HEK293T (cell line): ENCODE data around the gene USP34.
A peak's percentile ranks its signal among the peaks of the same experiment; 100 is the strongest.

ENCODE experiments used
- CTCF ChIA-PET: fragments of 350-600 bp; formaldehyde crosslinking; extraction: SDS; loops from one replicate; lab custom pipeline; 2021; ENCODE audit warnings: antibody characterized with exemption, inconsistent platforms; lab: Yijun Ruan, JAX
- POLR2A ChIA-PET: fragments of 350-600 bp; formaldehyde crosslinking; extraction: SDS; loops from one replicate; lab custom pipeline; 2020; ENCODE audit warnings: antibody characterized with exemption, inconsistent platforms; lab: Yijun Ruan, JAX
- DNase-seq: peaks from one replicate; pipeline ENCODE4 v3.0.0; 2012; ENCODE audit warnings: mixed read lengths; ENCODE audit errors: extremely low spot score
- ARNT ChIP-seq: fragments of 450-650 bp; IDR thresholded peaks from 2 replicates; pipeline ENCODE4 v1.6.1; 2017; ENCODE audit warnings: mild to moderate bottlenecking
- BHLHE40 ChIP-seq: fragments of 450-650 bp; IDR thresholded peaks from 2 replicates; pipeline ENCODE4 v1.6.1; 2016; ENCODE audit warnings: mild to moderate bottlenecking, moderate library complexity, borderline replicate concordance
- CTBP1 ChIP-seq: fragments of 450-650 bp; IDR thresholded peaks from 2 replicates; pipeline ENCODE4 v1.6.1; 2016; ENCODE audit warnings: borderline replicate concordance
- ELF4 ChIP-seq: fragments of 450-650 bp; IDR thresholded peaks from 2 replicates; pipeline ENCODE4 v1.6.1; 2017; ENCODE audit warnings: antibody characterized with exemption
- FOXA1 ChIP-seq: fragments of 450-650 bp; IDR thresholded peaks from 2 replicates; pipeline ENCODE4 v1.6.1; 2016; ENCODE audit warnings: mild to moderate bottlenecking
- FOXK2 ChIP-seq: fragments of 450-650 bp; IDR thresholded peaks from 2 replicates; pipeline ENCODE4 v1.6.1; 2016; ENCODE audit warnings: mild to moderate bottlenecking
- FOXM1 ChIP-seq: fragments of 450-650 bp; IDR thresholded peaks from 2 replicates; pipeline ENCODE4 v1.6.1; 2017; ENCODE audit warnings: mild to moderate bottlenecking, borderline replicate concordance
- HDGF ChIP-seq: fragments of 450-650 bp; IDR thresholded peaks from 2 replicates; pipeline ENCODE4 v1.6.1; 2017; ENCODE audit warnings: antibody characterized with exemption, borderline replicate concordance
- L3MBTL2 ChIP-seq: fragments of 450-650 bp; conservative IDR thresholded peaks from 2 replicates; pipeline ENCODE4 v1.6.1; 2016; ENCODE audit warnings: mild to moderate bottlenecking
- LEF1 ChIP-seq: fragments of 450-650 bp; IDR thresholded peaks from 2 replicates; pipeline ENCODE4 v1.6.1; 2017; ENCODE audit warnings: mild to moderate bottlenecking, borderline replicate concordance
- NFRKB ChIP-seq: fragments of 450-650 bp; IDR thresholded peaks from 2 replicates; pipeline ENCODE4 v1.6.1; 2016; ENCODE audit warnings: mild to moderate bottlenecking, moderate library complexity
- PKNOX1 ChIP-seq: fragments of 450-650 bp; IDR thresholded peaks from 2 replicates; pipeline ENCODE4 v1.6.1; 2016
- SP1 ChIP-seq: fragments of 450-650 bp; IDR thresholded peaks from 2 replicates; pipeline ENCODE4 v1.6.1; 2017
- SUZ12 ChIP-seq: fragments of 450-650 bp; IDR thresholded peaks from 2 replicates; pipeline ENCODE4 v1.6.1; 2016; ENCODE audit warnings: mild to moderate bottlenecking
- TARDBP ChIP-seq: fragments of 450-650 bp; IDR thresholded peaks from 2 replicates; pipeline ENCODE4 v1.6.1; 2016
- ZNF384 ChIP-seq: fragments of 450-650 bp; IDR thresholded peaks from 2 replicates; pipeline ENCODE4 v1.6.1; 2016

USP34 gene

GRCh38 chr2:61432990-61433389 is 37.9 kb downstream of the USP34 start:
- CTCF ChIA-PET, result interaction anchor here (0.8 kb wide), 1 partner anchor 13 kb away, joined by 3 read pairs; no protein-coding TSS in a partner anchor
- POLR2A ChIA-PET, result no interaction called here
- DNase-seq, result no peak
- no peak for TF ChIP-seq TARDBP
- TF ChIP-seq SP1, result no peak
- no peak for TF ChIP-seq ELF4
- no peak for TF ChIP-seq PKNOX1
- TF ChIP-seq BHLHE40, result no peak
- no peak for TF ChIP-seq FOXA1
- TF ChIP-seq ARNT, result no peak
- TF ChIP-seq ZNF384, result no peak
- no peak for TF ChIP-seq NFRKB
- TF ChIP-seq LEF1, result no peak
- TF ChIP-seq L3MBTL2, result no peak
- no peak for TF ChIP-seq FOXK2
- TF ChIP-seq CTBP1, result no peak
- TF ChIP-seq FOXM1, result no peak
- TF ChIP-seq SUZ12, result no peak

GRCh38 chr2:61431345-61431744 is 39.5 kb downstream of the USP34 start:
- TF ChIP-seq SUZ12 (no peak), CTBP1 (no peak), ZNF384 (no peak), PKNOX1 (no peak), L3MBTL2 (no peak), BHLHE40 (no peak), HDGF (no peak), FOXM1 (no peak), NFRKB (no peak), TARDBP (no peak), SP1 (no peak), FOXK2 (no peak)
- POLR2A ChIA-PET, result no interaction called here
- CTCF ChIA-PET, result interaction anchor here (0.9 kb wide), 1 partner anchor 227 kb away, joined by 3 read pairs; no protein-coding TSS in a partner anchor
- no peak for DNase-seq

GRCh38 chr2:61426267-61426897 is 44.5 kb downstream of the USP34 start:
- ChIA-PET CTCF (interaction anchor here (0.6 to 1.7 kb wide), 10 partner anchors 10 to 363 kb away, joined by 3 to 9 read pairs (median 3); no protein-coding TSS in a partner anchor), POLR2A (interaction anchor here (1.0 kb wide), 1 partner anchor 112 kb away, joined by 4 read pairs; the partner anchor contains the start of gene XPO1)
- TF ChIP-seq HDGF, result no peak
- TF ChIP-seq FOXA1, result no peak
- TF ChIP-seq FOXM1, result no peak
- TF ChIP-seq SUZ12, result no peak
- TF ChIP-seq L3MBTL2, result no peak
- TF ChIP-seq ARNT, result no peak
- no peak for TF ChIP-seq BHLHE40
- TF ChIP-seq PKNOX1, result no peak
- TF ChIP-seq CTBP1, result no peak
- DNase-seq, result peak; percentile 73

GRCh38 chr2:61425605-61426155 is 45.2 kb downstream of the USP34 start:
- DNase-seq, result no peak
- POLR2A ChIA-PET, result interaction anchor here (1.0 kb wide), 1 partner anchor 112 kb away, joined by 4 read pairs; the partner anchor contains the start of gene XPO1
- no peak for TF ChIP-seq ZNF384
- no peak for TF ChIP-seq SUZ12
- TF ChIP-seq FOXA1, result no peak
- no peak for TF ChIP-seq FOXK2
- no peak for TF ChIP-seq CTBP1
- TF ChIP-seq TARDBP, result no peak
- TF ChIP-seq L3MBTL2, result no peak
- no peak for TF ChIP-seq ARNT
- TF ChIP-seq BHLHE40, result no peak
- no peak for TF ChIP-seq ELF4
- no peak for TF ChIP-seq HDGF
- CTCF ChIA-PET, result interaction anchor here (0.6 to 1.7 kb wide), 9 partner anchors 10 to 364 kb away, joined by 3 to 9 read pairs (median 3); no protein-coding TSS in a partner anchor

GRCh38 chr2:61423714-61424113 is 47.2 kb downstream of the USP34 start:
- ChIA-PET CTCF (interaction anchor here (0.6 kb wide), 1 partner anchor 18 kb away, joined by 5 read pairs; no protein-coding TSS in a partner anchor), POLR2A (no interaction called here)
- DNase-seq, result no peak
- TF ChIP-seq ELF4, result no peak

- ChIA-PET CTCF (no interaction called here), POLR2A (no interaction called here)
- no peak for DNase-seq
- TF ChIP-seq BHLHE40 (no peak), HDGF (no peak)
Observed at GRCh38 chr2:61421611-61422010, 49.3 kb downstream of the USP34 start.
